SIG-M5 treated with dmso at 0.1 percent for 504 hours (cell line): ENCODE measurements around the gene DNAJC5.
"Not testable (repeated sequence)": the region's sequence is repeated elsewhere in the genome, so short reads cannot be mapped to it uniquely, and the experiment has no call there.

Source experiments
- DNase-seq: peaks from one replicate; lab custom pipeline; 2025; ENCODE audit not compliant: unreplicated experiment; lab: John Stamatoyannopoulos, UW

The DNAJC5 gene

GRCh38 chr20:63861365-63861934 is 33.5 kb upstream of the DNAJC5 start, which contains the start of gene ABHD16B:
Gene ABHD16B (plus strand): TSS chr20:63861498. CDS start chr20:63861541, 43 bp downstream.
- DNase-seq, result no peak

- DNase-seq, result no peak
Measured at GRCh38 chr20:63861981-63862901, 32.7 kb upstream of the DNAJC5 start.

DNA sequence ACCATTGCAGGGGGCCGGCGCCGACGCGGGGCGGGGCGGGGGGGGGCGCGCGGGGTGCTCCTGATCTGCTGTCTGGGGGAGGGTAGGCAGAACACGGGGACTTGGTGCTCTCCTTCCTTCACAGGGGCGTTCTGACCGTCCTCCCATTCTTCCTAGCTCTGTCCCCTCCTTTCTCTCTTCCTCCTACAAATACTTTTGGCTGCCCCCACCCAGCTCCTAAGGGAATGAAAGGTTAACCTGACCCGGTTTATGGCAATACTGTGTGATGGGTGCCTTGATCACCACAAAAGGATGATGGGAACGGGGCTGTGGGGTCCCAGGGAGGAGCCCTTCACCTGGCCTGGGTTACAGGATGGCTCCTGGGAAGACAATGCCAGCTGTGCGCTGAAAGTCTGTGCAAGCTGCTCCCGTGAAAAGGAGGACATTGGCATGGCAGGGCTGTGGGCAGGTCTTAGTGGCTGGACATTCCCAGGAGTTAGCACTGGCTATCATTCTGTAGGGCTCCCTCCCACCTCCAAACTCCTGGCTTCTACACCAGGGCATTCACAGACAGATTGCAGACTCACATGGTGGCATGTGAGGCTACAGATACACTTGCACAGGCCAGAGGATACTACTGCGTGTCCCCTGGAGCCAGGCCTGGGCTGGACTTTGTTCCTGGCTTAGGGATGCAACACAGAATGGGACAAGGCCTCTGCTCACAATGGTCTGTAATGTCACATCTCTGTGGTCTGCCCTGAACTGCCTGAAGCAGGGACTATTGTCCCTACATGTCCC is 31.7 kb upstream of the DNAJC5 start:
- no peak for DNase-seq

GRCh38 chr20:63863798-63864544 is 31.0 kb upstream of the DNAJC5 start:
- peak; percentile 98 for DNase-seq

GRCh38 chr20:63864545-63864977 is 30.4 kb upstream of the DNAJC5 start:
- no peak for DNase-seq

DNA sequence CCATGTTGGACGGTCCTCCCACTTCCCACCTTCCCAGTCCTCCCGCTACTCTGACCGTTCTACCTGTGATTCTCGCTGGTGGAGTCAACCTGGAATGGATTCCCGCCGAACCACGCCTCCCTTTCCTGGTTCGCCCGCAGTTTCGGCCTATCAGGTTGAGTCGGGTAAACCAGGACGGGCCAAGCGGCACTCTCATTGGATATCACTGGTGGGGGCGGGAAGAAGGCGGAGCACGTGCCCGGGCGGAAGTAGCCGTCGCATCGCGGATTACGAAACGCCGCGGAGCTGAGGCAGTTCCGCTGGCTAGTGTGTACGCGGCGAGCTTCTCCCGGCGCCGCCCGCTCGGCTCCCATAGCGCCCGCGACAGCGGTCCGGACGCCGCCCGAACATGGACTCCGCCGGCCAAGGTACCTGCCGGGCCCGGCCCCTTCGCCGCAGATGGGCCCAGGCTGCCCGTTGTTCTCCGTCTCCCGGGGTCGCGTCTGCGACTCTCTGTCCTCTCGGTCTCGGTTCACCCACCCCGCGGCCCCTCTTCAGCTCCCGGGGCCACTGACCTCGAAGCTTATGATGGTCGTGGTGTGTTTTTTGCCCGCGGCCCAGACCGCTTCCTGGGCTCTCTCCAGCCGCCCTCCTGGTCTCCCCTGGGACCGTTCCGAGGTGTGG is 29.8 kb upstream of the DNAJC5 start, which contains the start of gene TPD52L2:
Gene TPD52L2, plus strand, starts transcription at position 293 of the 663 bp plus-strand sequence. Its CDS starts 96 bp downstream, at position 389.
- peak; percentile 100 for DNase-seq

GRCh38 chr20:63867042-63867441 is 27.9 kb upstream of the DNAJC5 start:
- not testable (repeated sequence) for DNase-seq

DNA sequence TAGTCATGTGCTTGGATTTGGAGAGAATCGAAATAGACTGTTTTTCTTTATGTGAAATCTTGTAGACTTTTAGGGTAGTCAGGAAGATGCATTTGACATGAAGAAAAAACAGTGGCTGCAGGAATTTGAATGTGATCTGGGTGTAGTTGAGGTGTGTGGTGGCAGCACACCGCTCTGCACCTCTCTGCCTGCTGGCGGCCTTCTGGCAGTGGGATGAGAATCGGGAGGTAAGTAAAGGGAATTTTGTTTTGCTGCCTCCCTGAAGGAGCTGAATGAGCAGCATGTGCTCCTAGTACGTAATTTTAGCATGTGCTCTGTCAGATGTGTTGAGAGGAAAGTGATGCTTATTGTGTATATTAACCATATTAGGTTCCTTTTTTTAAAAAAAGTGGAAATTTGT is 26.7 kb upstream of the DNAJC5 start:
- no peak for DNase-seq

- DNase-seq, result peak; percentile 95
Measured at GRCh38 chr20:63873477-63873971, 21.4 kb upstream of the DNAJC5 start.

GRCh38 chr20:63874241-63874640 is 20.7 kb upstream of the DNAJC5 start:
- DNase-seq, result not testable (repeated sequence)

GRCh38 chr20:63876489-63877036 is 18.4 kb upstream of the DNAJC5 start:
- DNase-seq, result no peak

DNA sequence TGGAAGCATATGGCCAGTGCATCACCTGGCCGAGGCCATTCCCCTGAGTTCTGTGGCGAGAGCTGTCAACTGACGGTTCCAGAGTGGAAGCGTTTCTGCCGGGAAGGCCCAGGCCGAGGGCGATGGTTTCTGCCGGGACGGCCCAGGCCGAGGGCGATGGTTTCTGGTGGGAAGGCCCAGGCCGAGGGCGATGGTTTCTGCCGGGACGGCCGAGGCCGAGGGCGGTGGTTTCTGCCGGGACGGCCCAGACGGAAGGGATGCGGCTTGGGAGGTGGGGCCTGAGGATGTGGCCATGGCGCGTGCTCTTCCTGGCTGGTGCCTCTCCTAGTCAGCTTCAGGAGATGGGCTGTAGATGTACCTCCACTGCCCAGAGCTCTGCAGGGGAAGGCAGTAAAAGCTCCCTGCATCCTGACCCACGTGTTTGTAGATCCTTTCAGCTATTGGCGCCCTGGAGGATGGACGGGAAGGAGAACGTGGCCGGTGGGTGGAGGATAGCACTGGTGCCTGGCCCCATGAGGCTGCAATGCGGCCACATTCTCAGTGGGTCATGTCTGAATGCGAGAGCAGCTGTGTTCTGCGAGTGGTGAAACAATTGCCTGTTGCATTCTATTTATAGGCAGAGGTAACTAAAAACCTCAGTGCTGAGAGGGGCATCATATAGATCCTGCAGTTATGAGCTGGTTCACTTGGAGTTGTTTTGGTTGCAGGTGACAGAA is 17.0 kb upstream of the DNAJC5 start:
- DNase-seq, result no peak

GRCh38 chr20:63878899-63879663 is 15.8 kb upstream of the DNAJC5 start:
- no peak for DNase-seq

- not testable (repeated sequence) for DNase-seq
Measured at GRCh38 chr20:63880901-63881300, 14.0 kb upstream of the DNAJC5 start.

- no peak for DNase-seq
Measured at GRCh38 chr20:63881451-63882226, 13.3 kb upstream of the DNAJC5 start.

DNA sequence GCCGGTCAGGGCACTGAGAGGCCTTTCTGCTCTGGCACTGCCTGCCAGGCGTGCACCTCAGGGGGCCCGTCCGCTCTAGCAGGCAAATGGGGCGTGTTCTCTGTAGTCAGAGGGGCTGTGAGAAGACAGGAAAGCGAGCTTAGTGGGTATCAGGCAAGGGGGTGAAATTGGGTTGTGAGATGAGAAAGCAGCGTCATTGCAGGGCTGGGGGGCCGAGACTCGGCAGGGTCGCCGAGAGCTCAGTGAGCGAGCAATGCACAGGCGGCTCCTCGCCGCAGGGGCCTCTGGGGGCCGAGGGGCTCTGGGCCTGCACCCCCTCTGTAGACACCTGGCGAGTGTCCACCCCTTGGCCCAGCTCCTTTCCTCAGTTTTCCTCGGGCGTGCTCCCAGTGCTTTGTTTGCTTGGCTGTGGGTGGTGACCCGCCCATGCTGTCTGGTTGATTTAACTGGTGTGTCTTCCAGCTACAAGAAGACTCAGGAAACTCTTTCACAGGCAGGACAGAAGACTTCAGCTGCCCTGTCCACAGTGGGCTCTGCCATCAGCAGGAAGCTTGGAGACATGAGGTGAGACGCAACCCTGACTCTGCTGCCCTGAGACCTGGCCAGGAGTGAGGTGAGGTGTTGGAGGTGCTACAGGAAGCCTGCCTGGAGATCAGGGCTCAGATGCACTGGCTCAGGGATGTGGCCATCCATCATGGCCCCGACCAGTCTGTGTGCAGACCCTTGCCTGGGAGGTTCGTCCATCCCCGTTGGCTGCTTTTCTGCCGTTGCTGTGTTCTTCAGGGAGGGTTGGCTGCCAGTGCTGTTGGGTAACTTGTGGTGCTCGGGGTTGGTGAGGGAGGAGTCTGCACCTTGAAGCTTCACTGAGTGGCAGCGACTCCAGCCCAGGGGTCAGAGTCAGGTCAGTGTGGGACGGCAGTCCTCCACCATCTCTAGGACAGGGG is 12.4 kb upstream of the DNAJC5 start:
- DNase-seq, result no peak
